Right kidney (tissue), 1 donor: ENCODE data around the gene PODXL.
A peak's percentile ranks its signal among the peaks of the same experiment; 100 is the strongest.

Experiments used
- DNase-seq: peaks from one replicate; pipeline ENCODE4 v3.0.0-alpha.2; 2016

The PODXL gene

DNA sequence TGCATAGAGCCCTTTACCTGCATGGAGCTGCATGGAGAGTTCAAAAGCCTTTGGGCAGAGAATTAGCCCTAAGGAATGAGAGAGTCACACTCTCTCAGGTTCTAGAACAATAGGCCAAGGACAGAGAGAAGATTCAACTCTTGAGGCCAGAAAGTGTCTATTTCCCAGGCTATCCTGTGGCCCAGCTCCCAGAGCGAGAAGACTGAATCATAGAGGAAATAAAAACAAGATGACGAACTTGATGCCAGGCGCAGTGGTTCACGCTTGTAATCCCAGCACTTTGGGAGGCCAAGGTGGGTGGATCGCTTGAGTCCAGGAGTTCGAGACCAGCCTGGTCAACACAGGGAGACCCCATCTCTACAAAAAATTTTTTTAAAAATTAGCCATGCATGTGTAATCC, 18.3 kb upstream of the PODXL start:
- no peak for DNase-seq

DNA sequence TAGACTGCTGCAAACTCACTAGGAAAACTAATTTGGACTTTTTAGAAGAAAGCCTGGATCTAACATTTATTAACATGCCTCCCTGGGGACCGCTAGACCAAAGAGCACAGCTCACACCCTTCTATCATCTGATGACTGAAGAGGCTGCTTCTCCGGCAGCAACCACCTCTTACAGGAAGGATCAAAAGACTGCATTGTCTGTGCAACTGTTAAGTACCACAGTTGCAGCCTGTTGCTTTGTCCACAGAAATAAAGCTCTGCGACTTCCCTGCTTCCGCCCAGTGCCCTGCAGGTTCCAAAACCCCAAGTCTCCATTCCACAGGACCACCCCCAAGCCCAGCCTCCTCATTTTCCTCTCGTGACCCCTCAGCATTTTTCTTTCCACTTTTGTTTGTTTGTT, 14.0 kb upstream of the PODXL start:
- DNase-seq, result no peak

GRCh38 chr7:131568970-131569369, 12.5 kb upstream of the PODXL start:
- no peak for DNase-seq

GRCh38 chr7:131568510-131568909, 12.1 kb upstream of the PODXL start:
- DNase-seq, result no peak

DNA sequence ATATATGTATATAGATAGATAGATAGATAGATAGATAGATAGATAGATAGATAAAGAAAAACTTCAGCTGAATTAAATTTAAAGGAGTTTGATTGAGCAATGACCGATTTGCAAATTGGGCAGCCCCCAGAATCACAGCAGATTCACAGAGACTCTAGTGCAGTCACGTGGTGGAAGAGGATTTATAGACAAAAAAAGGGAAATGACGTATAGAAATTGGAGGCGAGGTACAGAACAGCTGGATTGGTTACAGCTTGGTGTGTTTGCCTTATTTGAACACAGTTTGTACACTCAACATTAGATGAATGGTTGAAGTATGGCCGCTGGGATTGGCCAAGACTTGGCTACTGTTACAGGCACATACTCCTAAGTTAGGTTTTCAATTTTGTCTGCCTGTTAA, 8.2 kb upstream of the PODXL start:
- DNase-seq, result no peak

DNA sequence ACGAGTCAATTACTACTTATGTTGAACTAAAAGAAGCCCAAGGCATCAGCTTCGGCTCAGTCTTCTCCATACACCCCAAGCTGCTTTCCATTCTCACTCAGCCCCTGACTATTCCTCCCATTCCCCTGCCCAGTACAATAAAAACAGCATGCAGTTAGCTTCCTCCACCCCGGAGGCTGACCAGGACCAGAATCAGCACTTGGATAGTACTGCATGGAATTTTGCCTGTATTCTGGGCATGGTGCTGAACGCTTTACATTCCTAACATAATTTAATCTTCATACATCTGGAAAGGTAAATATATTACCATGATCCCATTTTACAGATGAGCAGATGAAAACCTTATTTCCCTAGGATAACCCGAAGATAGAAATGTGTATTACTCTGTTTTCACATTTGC, 7.5 kb upstream of the PODXL start:
- DNase-seq, result no peak

- no peak for DNase-seq
Observed at GRCh38 chr7:131562941-131563340, 6.5 kb upstream of the PODXL start.

- DNase-seq, result no peak
Observed at GRCh38 chr7:131560061-131560460, 3.6 kb upstream of the PODXL start.

- DNase-seq, result peak; percentile 65
Observed at GRCh38 chr7:131557652-131558385, 1.4 kb upstream of the PODXL start.

GRCh38 chr7:131556909-131557651, 652 bp upstream of the PODXL start:
- peak; percentile 70 for DNase-seq

GRCh38 chr7:131555552-131556052, 826 bp downstream of the PODXL start:
- DNase-seq, result no peak

DNA sequence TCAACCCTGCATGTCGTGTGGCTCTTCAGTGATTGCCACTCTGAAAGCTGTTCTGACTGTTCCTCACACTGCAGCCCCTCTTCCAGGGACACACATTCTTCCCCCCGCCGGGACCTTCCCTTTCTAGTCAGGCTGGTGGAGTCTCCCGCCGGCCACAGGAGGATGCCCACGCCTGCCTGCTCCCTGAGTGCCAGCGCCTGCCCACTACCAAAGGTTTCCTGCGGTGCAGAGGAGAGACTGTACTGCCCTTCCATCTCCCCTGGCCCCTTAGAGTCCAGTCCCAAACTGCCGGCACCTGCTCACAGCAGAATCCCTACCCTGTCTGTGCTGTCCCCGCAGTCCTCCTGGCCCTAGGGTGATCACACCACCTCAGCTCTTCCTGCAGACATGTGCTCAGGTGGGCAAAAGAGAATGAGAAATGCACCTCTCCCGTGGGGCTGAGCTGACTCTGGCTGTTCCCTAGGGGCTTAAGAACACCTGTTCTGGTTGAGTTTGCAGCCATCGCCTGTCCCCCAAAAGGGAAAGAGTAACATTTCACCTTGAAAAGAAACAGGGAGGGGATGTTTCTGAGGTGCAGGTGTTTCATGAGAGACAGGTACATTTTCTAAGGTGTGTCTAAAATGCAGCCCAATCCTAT, 1.4 kb downstream of the PODXL start:
- DNase-seq, result no peak

GRCh38 chr7:131553931-131554330, 2.5 kb downstream of the PODXL start:
- no peak for DNase-seq

DNA sequence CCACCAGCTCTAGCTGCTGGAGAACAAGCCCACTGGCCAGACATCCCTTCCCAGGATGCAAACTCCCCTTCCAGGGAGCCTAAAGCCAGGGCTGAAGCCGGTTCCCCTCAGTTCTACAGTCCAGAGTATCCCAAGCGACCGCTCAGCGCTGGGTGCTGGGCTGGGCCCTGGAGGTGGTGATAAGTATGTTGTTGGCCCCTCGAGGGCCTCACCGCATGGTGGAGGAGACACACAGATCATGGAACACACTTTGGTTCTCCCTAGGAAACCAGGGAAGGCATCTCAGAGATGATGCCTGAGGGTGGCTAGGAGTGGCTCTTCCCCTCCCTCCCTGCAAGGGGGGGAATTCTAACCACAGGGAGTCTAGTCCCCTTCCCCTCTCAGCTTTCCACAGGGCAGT, 4.4 kb downstream of the PODXL start:
- DNase-seq, result no peak

GRCh38 chr7:131550846-131551245, 5.6 kb downstream of the PODXL start:
- DNase-seq, result no peak

DNA sequence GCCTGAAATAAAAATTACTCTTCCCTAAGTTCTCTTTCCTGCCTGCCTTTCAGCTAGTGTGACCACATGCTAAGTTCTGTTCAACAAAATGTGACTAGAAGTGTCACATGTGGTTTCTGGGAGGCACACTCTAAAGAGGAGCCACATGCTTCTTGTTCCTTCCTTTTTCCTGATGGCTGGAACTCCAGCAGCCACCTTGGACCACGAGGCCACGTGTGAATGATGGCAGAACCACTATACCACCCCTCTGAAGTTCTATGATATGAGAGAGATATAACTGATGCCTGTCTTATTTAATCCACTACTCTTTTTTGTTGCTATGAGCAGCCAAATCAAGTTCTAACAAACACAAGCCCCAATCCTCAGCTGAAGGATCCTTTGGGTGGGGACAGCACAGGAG, 8.1 kb downstream of the PODXL start:
- no peak for DNase-seq

GRCh38 chr7:131547589-131547988, 8.8 kb downstream of the PODXL start:
- no peak for DNase-seq

- no peak for DNase-seq
Observed at GRCh38 chr7:131546583-131547141, 9.8 kb downstream of the PODXL start.

GRCh38 chr7:131546126-131546525, 10.3 kb downstream of the PODXL start:
- no peak for DNase-seq

GRCh38 chr7:131544449-131545301, 11.8 kb downstream of the PODXL start:
- no peak for DNase-seq

GRCh38 chr7:131544021-131544420, 12.4 kb downstream of the PODXL start:
- no peak for DNase-seq

DNA sequence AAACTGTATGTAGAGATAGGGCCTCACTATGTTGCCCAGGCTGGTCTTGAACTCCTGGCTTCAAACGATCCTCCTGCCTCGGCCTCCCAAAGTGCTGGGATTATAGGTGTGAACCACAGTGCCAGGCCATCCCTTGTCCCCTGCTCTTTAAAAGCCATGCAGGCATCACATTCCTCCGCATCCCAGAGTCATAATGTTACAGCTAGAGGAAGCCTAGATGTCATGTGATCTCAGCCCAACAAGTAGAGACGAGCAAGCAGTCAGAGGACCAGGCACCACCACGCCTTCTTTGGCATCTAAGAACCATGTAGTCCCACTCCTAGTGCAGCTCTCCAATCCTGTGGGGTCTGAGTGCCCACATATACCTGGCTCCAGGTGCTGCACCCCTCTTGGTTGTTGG, 13.1 kb downstream of the PODXL start:
- DNase-seq, result no peak
